Thyroid gland (tissue), 4 donors: Measurements from ENCODE around the gene TMEM45A. TPM values are rescaled to one million over a fixed set of nuclear protein-coding genes. Genes with fewer than 3 reads are reported as not detected.

Experiments used
- DNase-seq, 2 donors: peaks; one replicate each; pipeline ENCODE4 v3.0.0-alpha.2; 2019
- H3K27ac ChIP-seq, 3 donors: fragments of 200-600 bp; sonication (generic); 1 replicate in 2 of 3; 2 replicates in 1 of 3; pipeline ENCODE4 v1.5.1; 2016 to 2019; ENCODE audit warnings: mild to moderate bottlenecking in 1 of 3, moderate library complexity in 1 of 3
- H3K27me3 ChIP-seq: fragments of 200-600 bp; sonication (generic); one replicate; pipeline ENCODE4 v1.5.1; 2019
- H3K36me3 ChIP-seq, 2 donors: fragments of 200-600 bp; sonication (generic); one replicate each; pipeline ENCODE4 v1.5.1; 2016 to 2019
- H3K4me1 ChIP-seq, 2 donors: fragments of 200-600 bp; sonication (generic); one replicate each; pipeline ENCODE4 v1.5.1; 2017 to 2019
- H3K4me3 ChIP-seq, 3 donors: fragments of 200-600 bp; sonication (generic); replicated peaks in 1 of 3; 1 replicate in 2 of 3; 2 replicates in 1 of 3; pipeline ENCODE4 v1.5.1; 2016; ENCODE audit warnings: mild to moderate bottlenecking in 1 of 3
- H3K9me3 ChIP-seq: fragments of 200-600 bp; sonication (generic); one replicate; pipeline ENCODE4 v1.5.1; 2017
- CTCF ChIP-seq, 6 experiments: fragments of 200-600 bp in 3 of 6; fragments of 450-650 bp in 3 of 6; sonication (generic) in 3 of 6; IDR thresholded peaks; one replicate each; pipeline ENCODE4 v1.5.1; 2016 to 2019; ENCODE audit warnings: antibody characterized with exemption in 6 of 6, mild to moderate bottlenecking in 2 of 6, inconsistent platforms in 1 of 6, moderate library complexity in 1 of 6
- POLR2A ChIP-seq, 2 donors: fragments of 450-650 bp; IDR thresholded peaks; one replicate each; pipeline ENCODE4 v1.6.1; 2017; ENCODE audit warnings: antibody characterized with exemption in 2 of 2, mild to moderate bottlenecking in 2 of 2, moderate library complexity in 1 of 2
- WGBS, 2 donors: methylation state at CpG; one replicate each; pipeline ENCODE4 v1.1.5; 2017; 5-methylcytosine and 5-hydroxymethylcytosine counted together
- intact Hi-C: fragments of 100-400 bp; cut with DNase I; formaldehyde crosslinking; loops from one replicate; pipeline ENCODE4 v1.15.1; 2023
- total RNA-seq, 4 donors: library from RNA; depleted of rRNA; stranded (reverse); fragments of >200 nt; gene quantifications; one replicate each; pipeline ENCODE4 v1.2.3, GENCODE V29; 2016

Gene TMEM45A
- total RNA-seq, 4 donors from 2014 or later = 11.7 to 22.2 (median 14.8) TPM

- Histone ChIP-seq H3K4me3 (no peak overlapping the region), H3K9me3 (no peaks in the 10 kb centered on the region), H3K27me3 (no peaks in the 10 kb centered on the region), H3K36me3 (no peaks in the 10 kb centered on the region), H3K27ac (no peak overlapping the region), H3K4me1 (no peaks in the 10 kb centered on the region)
- intact Hi-C loops = no loop called here
- TF ChIP-seq POLR2A (IDR thresholded peaks at IDR 0.05) (no peak), CTCF (IDR thresholded peaks at IDR 0.05) (no peak)
- WGBS, 2 donors = 83 to 90% methylated on average over 8 of the region's 8 CpGs
- DNase-seq = no peak
Measured at GRCh38 chr3:100605358-100605757, 112.9 kb downstream of the TMEM45A start.

GRCh38 chr3:100606894-100607512, 114.6 kb downstream of the TMEM45A start:
- DNase-seq = no peak
- no peaks in the 10 kb centered on the region for H3K9me3 ChIP-seq
- no peaks in the 10 kb centered on the region for H3K36me3 ChIP-seq
- no peaks in the 10 kb centered on the region for H3K4me1 ChIP-seq
- H3K27ac ChIP-seq = no peak overlapping the region
- no peak overlapping the region for H3K4me3 ChIP-seq
- intact Hi-C loops = no loop called here
- H3K27me3 ChIP-seq = no peaks in the 10 kb centered on the region
- no peak for TF ChIP-seq POLR2A (IDR thresholded peaks at IDR 0.05)
- TF ChIP-seq CTCF (IDR thresholded peaks at IDR 0.05) = no peak

DNA sequence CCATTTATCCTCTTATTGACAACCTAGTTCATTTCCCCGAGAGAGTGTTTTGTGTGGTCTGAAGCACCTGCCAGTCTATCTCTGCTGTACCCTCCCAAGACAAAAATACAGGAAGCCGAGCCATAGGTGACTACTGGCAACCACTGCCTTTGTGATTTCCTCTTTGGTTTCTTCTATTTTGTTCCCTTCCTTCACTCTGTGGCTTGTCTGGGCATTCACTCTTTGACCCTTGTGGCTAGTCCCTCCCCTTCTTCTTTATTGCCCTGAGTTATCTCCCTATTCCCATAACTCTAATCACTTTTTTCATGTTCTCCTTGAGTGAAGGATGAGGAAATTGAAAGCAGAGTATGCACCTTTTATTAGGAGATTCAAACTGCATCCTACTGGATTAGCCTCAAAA, 116.9 kb downstream of the TMEM45A start, which contains the start of gene ADGRG7:
TSS of gene ADGRG7 (plus strand) at position 297 of the 400 bp plus-strand sequence. CDS start 256 bp downstream, outside the sequence.
- Histone ChIP-seq H3K27me3 (no peaks in the 10 kb centered on the region), H3K4me1 (no peaks in the 10 kb centered on the region), H3K4me3 (no peak within 1 kb of the TSS), H3K9me3 (no peaks in the 10 kb centered on the region), H3K27ac (no peak within 1 kb of the TSS), H3K36me3 (no peaks in the 10 kb centered on the region)
- intact Hi-C loops = no loop called here
- 85 to 87% methylated on average over 2 of the region's 2 CpGs for WGBS, 2 donors
- TF ChIP-seq POLR2A (IDR thresholded peaks at IDR 0.05) (no peak), CTCF (IDR thresholded peaks at IDR 0.05) (no peak)
- no peak for DNase-seq

DNA sequence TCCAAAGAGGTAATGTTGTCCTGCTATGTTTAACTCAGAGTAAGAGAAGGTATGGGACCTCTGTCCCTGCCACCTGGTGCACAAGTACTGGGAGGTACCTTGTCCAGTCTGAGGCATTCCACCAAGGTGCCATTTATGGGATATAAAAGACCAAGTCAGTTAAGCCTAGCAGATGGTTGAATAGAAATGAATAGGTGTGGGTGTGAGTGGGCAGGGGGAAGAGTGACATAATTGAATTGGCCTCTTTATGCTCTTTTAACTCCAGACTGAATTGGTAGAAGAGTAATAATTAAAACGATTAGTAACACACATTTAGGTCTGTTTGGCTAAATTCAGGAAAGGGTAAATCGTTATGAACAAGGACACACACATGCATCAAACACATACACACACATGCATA, 117.5 kb downstream of the TMEM45A start:
- TF ChIP-seq CTCF (IDR thresholded peaks at IDR 0.05) = no peak
- Histone ChIP-seq H3K36me3 (no peaks in the 10 kb centered on the region), H3K9me3 (no peaks in the 10 kb centered on the region), H3K4me1 (no peaks in the 10 kb centered on the region), H3K27me3 (no peaks in the 10 kb centered on the region), H3K27ac (no peak overlapping the region), H3K4me3 (no peak overlapping the region)
- DNase-seq = no peak
- 77 to 87% methylated on average over 2 of the region's 2 CpGs for WGBS, 2 donors
- intact Hi-C loops = no loop called here

GRCh38 chr3:100611221-100611620, 118.8 kb downstream of the TMEM45A start:
- no peak for TF ChIP-seq POLR2A (IDR thresholded peaks at IDR 0.05)
- no peak for TF ChIP-seq CTCF (IDR thresholded peaks at IDR 0.05)
- no peak for DNase-seq
- Histone ChIP-seq H3K27me3 (no peaks in the 10 kb centered on the region), H3K4me1 (no peaks in the 10 kb centered on the region), H3K36me3 (no peaks in the 10 kb centered on the region), H3K4me3 (no peak overlapping the region), H3K9me3 (no peaks in the 10 kb centered on the region), H3K27ac (no peak overlapping the region)
- 63 to 78% methylated on average over 3 of the region's 3 CpGs for WGBS, 2 donors
- intact Hi-C loops = no loop called here
